RWPE1 (cell line): ENCODE results near the gene MED10.
A peak's percentile ranks its signal among the peaks of the same experiment; 100 is the strongest.

Source experiments
- CTCF ChIA-PET: fragments of 350-600 bp; sonication (Branson Sonifier 250); formaldehyde crosslinking; extraction: SDS; loops from one replicate; lab custom pipeline; 2021; lab: Yijun Ruan, JAX
- POLR2A ChIA-PET: fragments of 400-600 bp; formaldehyde crosslinking; extraction: SDS; loops from one replicate; lab custom pipeline; 2020; ENCODE audit warnings: antibody characterized with exemption; ENCODE audit not compliant: low non-redundant PET; lab: Yijun Ruan, JAX
- DNase-seq: peaks from one replicate; pipeline ENCODE4 v3.0.0; 2012; ENCODE audit warnings: low spot score
- H3K27ac ChIP-seq: fragments of 450-650 bp; 2 replicates; pipeline ENCODE4 v1.5.1; 2017
- TF ChIP-seq, protein P1 (sequence below): fragments of 450-650 bp; conservative IDR thresholded peaks from 2 replicates; pipeline ENCODE4 v1.5.1; 2017; ENCODE audit warnings: low read depth, mild to moderate bottlenecking

MED10 gene

DNA sequence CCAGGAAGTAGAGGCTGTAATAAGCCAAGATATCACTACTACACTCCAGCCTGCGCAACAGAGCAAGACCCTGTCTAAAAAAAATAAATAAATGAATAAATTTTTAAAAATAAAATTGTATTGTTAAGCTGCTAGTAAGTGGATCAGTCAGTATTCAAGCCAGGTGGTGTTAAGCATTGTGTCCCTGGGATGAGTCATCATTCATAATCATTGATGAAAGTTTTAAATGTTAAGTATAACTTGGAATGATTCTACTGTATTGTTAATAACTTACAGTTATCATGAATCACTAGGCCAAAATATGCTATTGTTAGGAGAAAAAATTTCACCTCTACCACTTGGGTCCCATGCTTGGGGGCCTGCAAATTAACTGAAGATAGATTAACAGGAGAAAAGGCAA is 38.2 kb downstream of the MED10 start:
- DNase-seq, result no peak
- ChIA-PET POLR2A (no interaction called here), CTCF (no interaction called here)

DNA sequence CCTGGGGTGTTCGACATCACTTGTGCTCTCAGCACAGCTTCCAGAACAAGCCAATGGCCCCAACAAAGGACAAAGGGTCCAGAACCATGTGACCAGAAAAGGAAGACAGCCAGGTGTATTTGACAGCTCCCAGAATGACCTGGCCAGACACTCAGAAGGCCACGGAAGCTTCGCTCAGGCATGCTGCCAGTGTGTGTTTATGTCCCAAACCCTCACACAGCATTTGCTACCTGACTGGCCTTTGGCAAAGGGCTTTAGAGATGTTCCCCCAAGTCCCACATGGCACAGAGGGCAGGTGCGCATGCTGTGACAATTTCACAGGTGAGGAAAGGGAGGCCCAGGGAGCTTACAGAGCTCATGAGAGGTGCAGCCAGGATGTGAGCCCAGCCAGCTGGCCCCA is 39.5 kb downstream of the MED10 start:
- POLR2A ChIA-PET, result no interaction called here

More for the DNA sequence above, 38.2 kb downstream of the MED10 start:
- H3K27ac ChIP-seq, result no peak overlapping the region
- TF ChIP-seq, protein P1, sequence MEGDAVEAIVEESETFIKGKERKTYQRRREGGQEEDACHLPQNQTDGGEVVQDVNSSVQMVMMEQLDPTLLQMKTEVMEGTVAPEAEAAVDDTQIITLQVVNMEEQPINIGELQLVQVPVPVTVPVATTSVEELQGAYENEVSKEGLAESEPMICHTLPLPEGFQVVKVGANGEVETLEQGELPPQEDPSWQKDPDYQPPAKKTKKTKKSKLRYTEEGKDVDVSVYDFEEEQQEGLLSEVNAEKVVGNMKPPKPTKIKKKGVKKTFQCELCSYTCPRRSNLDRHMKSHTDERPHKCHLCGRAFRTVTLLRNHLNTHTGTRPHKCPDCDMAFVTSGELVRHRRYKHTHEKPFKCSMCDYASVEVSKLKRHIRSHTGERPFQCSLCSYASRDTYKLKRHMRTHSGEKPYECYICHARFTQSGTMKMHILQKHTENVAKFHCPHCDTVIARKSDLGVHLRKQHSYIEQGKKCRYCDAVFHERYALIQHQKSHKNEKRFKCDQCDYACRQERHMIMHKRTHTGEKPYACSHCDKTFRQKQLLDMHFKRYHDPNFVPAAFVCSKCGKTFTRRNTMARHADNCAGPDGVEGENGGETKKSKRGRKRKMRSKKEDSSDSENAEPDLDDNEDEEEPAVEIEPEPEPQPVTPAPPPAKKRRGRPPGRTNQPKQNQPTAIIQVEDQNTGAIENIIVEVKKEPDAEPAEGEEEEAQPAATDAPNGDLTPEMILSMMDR, result no peak

DNA sequence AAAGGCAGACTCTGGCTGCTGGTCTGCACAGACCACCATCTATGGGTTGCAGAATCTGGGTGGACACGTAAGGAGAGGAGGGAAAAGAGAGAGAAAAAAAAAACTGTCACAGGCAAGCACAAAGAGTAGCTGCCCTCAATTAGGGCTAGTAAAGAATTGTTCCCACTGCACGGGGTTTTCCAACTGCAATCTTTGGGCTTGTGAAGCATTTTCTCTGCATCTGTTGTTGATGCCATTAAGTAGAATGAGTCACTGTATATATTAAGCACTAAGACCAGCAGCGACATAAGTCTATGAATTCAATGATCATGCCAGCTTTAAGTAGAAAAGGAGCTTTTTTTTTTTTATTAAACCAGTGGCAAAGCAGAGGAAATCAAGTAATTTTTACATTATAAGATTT is 40.2 kb downstream of the MED10 start:
- ChIA-PET CTCF (no interaction called here), POLR2A (no interaction called here)
- TF ChIP-seq, protein P1, result no peak
- DNase-seq, result no peak
- no peak overlapping the region for H3K27ac ChIP-seq

More for the DNA sequence above, 39.5 kb downstream of the MED10 start:
- H3K27ac ChIP-seq, result no peak overlapping the region
- CTCF ChIA-PET, result no interaction called here
- TF ChIP-seq, protein P1, result no peak
- no peak for DNase-seq

DNA sequence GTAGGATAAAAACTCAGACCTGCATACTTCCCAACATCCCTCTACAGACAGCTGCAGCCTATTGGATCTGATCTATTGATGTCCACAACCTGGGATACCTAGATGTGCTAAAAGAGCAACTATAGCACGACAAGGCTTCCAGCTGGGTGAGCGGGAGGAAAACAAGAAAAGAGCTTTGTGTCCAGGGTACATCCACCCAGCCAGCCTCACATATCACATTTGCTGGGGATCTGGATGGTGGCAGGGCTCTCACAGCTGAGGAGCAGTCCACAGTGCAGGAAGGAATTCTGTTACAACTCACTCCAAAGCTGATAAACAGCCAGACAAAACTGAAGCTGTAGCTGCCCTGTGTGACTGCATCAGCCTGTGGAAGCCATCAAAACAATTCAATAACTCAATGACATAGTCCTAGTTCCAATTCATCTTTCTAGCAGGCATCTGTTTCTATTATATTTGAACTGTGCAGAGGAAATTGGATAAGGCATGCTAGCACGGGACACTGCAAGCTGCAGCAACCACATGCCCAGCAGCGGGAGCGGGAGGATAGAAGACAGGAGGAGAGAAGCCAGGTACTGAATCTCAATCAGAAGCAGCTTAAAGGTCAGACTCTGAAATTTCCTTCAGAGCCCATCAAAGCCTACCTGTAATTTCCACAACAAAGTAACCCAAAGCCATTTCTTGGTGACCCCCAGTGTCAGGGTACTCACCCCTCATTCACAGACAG is 45.0 kb downstream of the MED10 start:
- POLR2A ChIA-PET, result no interaction called here
- TF ChIP-seq, protein P1, result no peak
- CTCF ChIA-PET, result no interaction called here

DNA sequence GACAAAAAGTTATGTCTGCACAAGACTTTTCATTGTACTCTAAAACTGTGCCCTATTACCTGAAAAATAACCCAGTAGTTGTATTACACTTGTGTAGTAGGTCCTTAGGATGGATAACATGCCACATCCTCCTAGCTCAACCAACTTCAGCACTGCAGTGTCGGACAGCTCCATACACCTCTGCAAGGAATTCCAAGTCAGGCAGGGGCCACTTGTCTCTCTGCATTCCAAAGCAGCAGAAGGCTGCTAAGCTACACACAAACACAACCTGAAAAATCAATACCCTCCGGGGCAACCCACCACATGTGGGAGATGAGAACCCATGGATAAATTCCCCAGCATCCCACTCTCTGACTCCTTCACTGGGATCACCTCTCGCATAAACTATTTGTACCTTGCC is 50.2 kb downstream of the MED10 start:
- POLR2A ChIA-PET, result no interaction called here
- no peak overlapping the region for H3K27ac ChIP-seq
- DNase-seq, result peak; percentile 41
- TF ChIP-seq, protein P1, result no peak
- CTCF ChIA-PET, result no interaction called here

More for the DNA sequence above, 45.0 kb downstream of the MED10 start:
- no peak overlapping the region for H3K27ac ChIP-seq
- DNase-seq, result no peak

DNA sequence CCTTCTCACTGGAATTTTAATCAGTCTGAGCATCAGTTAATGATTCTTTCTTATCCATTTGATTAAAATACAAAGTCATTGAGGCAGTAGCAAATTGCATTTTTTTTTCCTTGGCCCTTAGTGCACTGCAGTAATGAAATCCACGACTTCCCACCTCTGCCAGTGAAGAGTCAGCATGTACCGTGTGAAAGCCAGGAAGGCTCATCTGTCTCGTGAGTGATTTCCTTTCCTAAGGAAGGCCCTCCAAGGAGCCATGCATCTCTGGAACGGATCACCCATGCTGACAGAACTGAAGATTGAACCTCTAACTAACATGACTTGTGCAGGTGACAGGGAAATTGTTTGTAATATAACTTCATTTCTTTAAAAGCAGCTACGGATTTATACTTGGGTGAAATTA is 51.6 kb downstream of the MED10 start:
- no peak overlapping the region for H3K27ac ChIP-seq
- ChIA-PET CTCF (interaction anchor here (0.7 kb wide), 1 partner anchor 679 kb away, joined by 4 read pairs; no protein-coding TSS in a partner anchor), POLR2A (no interaction called here)
- DNase-seq, result no peak
- TF ChIP-seq, protein P1, result no peak
